Measurements from ENCODE around the gene GNS. TPM values are rescaled to one million over a fixed set of nuclear protein-coding genes. Genes with fewer than 3 reads are reported as not detected.

Gene GNS
- total and polyA plus RNA-seq, 4 donors: 27.8 to 78.6 (median 57.4) TPM

GRCh38 chr12:64739778-64740177 is 19.4 kb downstream of the GNS start:
- H3K27ac ChIP-seq (ENCODE audit: low read depth in 1 of 2, low read length in 2 of 2): no peak overlapping the region
- peaks cover 13 to 69% (median 46%) of the 10 kb centered on the region in 4 donors for H3K36me3 ChIP-seq (ENCODE audit: control insufficient read depth in 4 of 4, insufficient read depth in 3 of 4, low read depth in 1 of 4, low read length in 3 of 4)
- TF ChIP-seq YY1 (IDR thresholded peaks at IDR 0.05) (no peak), TAF1 (conservative IDR thresholded peaks at IDR 0.05) (no peak), FOXA1 (IDR thresholded peaks at IDR 0.05) (no peak), SP1 (IDR thresholded peaks at IDR 0.05) (no peak)
- H3K9ac ChIP-seq (ENCODE audit: low read depth in 1 of 2, low read length in 2 of 2): no peak overlapping the region
- no peak for DNase-seq (ENCODE audit: low spot score)
- no peaks in the 10 kb centered on the region for H3K4me1 ChIP-seq (ENCODE audit: control insufficient read depth in 4 of 4, insufficient read depth in 4 of 4, low read length in 3 of 4)
- H3K9me3 ChIP-seq (ENCODE audit: control insufficient read depth in 4 of 4, low read length in 3 of 4): no peaks in the 10 kb centered on the region
- no peak overlapping the region for H3K4me3 ChIP-seq (ENCODE audit: low read depth in 1 of 3, low read length in 3 of 3)
- no peaks in the 10 kb centered on the region for H3K27me3 ChIP-seq (ENCODE audit: control insufficient read depth in 4 of 4, insufficient read depth in 4 of 4, low read length in 3 of 4)
- 93% methylated on average over 2 of the region's 2 CpGs for WGBS

DNA sequence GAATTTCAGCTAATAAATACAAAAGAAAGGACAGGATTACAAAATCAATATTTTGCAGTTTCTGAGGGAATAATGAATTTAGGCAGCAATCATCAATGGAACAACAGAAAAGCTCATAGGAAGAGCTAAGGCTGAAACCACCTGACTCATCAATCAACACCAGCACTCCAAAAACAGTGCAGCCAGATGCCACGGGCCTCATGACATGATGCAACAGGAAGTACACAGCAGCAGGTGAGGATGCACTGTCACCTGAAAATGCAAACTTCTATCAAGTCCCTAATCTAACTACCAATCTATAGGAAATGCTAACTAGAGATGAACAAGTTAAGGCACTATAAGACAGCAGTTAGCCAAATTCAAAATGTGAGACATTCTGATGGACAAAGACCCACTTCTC is 21.7 kb downstream of the GNS start:
- H3K9ac ChIP-seq (ENCODE audit: low read depth in 1 of 2, low read length in 2 of 2): no peak overlapping the region
- peaks cover 9 to 65% (median 38%) of the 10 kb centered on the region in 4 donors for H3K36me3 ChIP-seq (ENCODE audit: control insufficient read depth in 4 of 4, insufficient read depth in 3 of 4, low read depth in 1 of 4, low read length in 3 of 4)
- DNase-seq (ENCODE audit: low spot score): no peak
- TF ChIP-seq EGR1 (IDR thresholded peaks at IDR 0.05; ENCODE audit: low read depth in 2 of 2): no peak
- no peak for TF ChIP-seq SP1 (IDR thresholded peaks at IDR 0.05)
- no peaks in the 10 kb centered on the region for H3K4me1 ChIP-seq (ENCODE audit: control insufficient read depth in 4 of 4, insufficient read depth in 4 of 4, low read length in 3 of 4)
- no peak overlapping the region for H3K27ac ChIP-seq (ENCODE audit: low read depth in 1 of 2, low read length in 2 of 2)
- H3K4me3 ChIP-seq (ENCODE audit: low read depth in 1 of 3, low read length in 3 of 3): no peak overlapping the region
- no peaks in the 10 kb centered on the region for H3K9me3 ChIP-seq (ENCODE audit: control insufficient read depth in 4 of 4, low read length in 3 of 4)
- WGBS: 63% methylated on average over 1 of the region's 1 CpG
- no peaks in the 10 kb centered on the region for H3K27me3 ChIP-seq (ENCODE audit: control insufficient read depth in 4 of 4, insufficient read depth in 4 of 4, low read length in 3 of 4)

- WGBS: 77% methylated on average over 1 of the region's 1 CpG
- Histone ChIP-seq H3K36me3 (ENCODE audit: control insufficient read depth in 4 of 4, insufficient read depth in 3 of 4, low read depth in 1 of 4, low read length in 3 of 4) (peaks cover 8 to 61% (median 34%) of the 10 kb centered on the region in 4 donors), H3K27ac (ENCODE audit: low read depth in 1 of 2, low read length in 2 of 2) (no peak overlapping the region), H3K27me3 (ENCODE audit: control insufficient read depth in 4 of 4, insufficient read depth in 4 of 4, low read length in 3 of 4) (no peaks in the 10 kb centered on the region), H3K9me3 (ENCODE audit: control insufficient read depth in 4 of 4, low read length in 3 of 4) (no peaks in the 10 kb centered on the region), H3K9ac (ENCODE audit: low read depth in 1 of 2, low read length in 2 of 2) (no peak overlapping the region), H3K4me1 (ENCODE audit: control insufficient read depth in 4 of 4, insufficient read depth in 4 of 4, low read length in 3 of 4) (no peaks in the 10 kb centered on the region), H3K4me3 (ENCODE audit: low read depth in 1 of 3, low read length in 3 of 3) (no peak overlapping the region)
- DNase-seq (ENCODE audit: low spot score): no peak
- TF ChIP-seq RAD21 (IDR thresholded peaks at IDR 0.05) (no peak), HNF4A (conservative IDR thresholded peaks at IDR 0.05) (no peak)
- TF ChIP-seq, protein P1, sequence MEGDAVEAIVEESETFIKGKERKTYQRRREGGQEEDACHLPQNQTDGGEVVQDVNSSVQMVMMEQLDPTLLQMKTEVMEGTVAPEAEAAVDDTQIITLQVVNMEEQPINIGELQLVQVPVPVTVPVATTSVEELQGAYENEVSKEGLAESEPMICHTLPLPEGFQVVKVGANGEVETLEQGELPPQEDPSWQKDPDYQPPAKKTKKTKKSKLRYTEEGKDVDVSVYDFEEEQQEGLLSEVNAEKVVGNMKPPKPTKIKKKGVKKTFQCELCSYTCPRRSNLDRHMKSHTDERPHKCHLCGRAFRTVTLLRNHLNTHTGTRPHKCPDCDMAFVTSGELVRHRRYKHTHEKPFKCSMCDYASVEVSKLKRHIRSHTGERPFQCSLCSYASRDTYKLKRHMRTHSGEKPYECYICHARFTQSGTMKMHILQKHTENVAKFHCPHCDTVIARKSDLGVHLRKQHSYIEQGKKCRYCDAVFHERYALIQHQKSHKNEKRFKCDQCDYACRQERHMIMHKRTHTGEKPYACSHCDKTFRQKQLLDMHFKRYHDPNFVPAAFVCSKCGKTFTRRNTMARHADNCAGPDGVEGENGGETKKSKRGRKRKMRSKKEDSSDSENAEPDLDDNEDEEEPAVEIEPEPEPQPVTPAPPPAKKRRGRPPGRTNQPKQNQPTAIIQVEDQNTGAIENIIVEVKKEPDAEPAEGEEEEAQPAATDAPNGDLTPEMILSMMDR (IDR thresholded peaks at IDR 0.05; ENCODE audit: low read depth, low read length, missing input control): no peak
Observed at GRCh38 chr12:64736771-64737170, 22.4 kb downstream of the GNS start.

DNA sequence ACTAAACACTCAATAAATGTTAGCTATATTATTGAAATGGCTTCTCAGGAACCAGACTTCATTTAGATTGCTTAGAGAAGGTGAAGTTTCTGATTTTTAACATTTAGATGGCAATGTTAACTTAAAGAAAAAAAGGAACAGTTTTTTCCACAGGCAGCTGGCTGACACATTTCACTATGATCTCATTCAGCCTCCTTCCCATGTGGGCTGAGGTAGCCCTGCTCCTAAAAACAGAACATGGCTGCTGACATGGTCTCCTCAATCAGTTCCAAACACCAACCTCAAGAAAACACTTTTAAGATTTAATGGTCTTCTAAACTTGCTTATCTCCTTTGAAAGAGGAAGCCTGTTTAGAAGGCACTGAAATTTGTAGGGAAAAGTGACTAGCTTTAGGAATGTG is 23.8 kb downstream of the GNS start:
- peaks cover 8 to 59% (median 31%) of the 10 kb centered on the region in 4 donors for H3K36me3 ChIP-seq (ENCODE audit: control insufficient read depth in 4 of 4, insufficient read depth in 3 of 4, low read depth in 1 of 4, low read length in 3 of 4)
- no peak overlapping the region for H3K4me3 ChIP-seq (ENCODE audit: low read depth in 1 of 3, low read length in 3 of 3)

More for the DNA sequence above, 23.8 kb downstream of the GNS start:
- Histone ChIP-seq H3K27ac (ENCODE audit: low read depth in 1 of 2, low read length in 2 of 2) (no peak overlapping the region), H3K9ac (ENCODE audit: low read depth in 1 of 2, low read length in 2 of 2) (no peak overlapping the region), H3K9me3 (ENCODE audit: control insufficient read depth in 4 of 4, low read length in 3 of 4) (no peaks in the 10 kb centered on the region), H3K27me3 (ENCODE audit: control insufficient read depth in 4 of 4, insufficient read depth in 4 of 4, low read length in 3 of 4) (no peaks in the 10 kb centered on the region), H3K4me1 (ENCODE audit: control insufficient read depth in 4 of 4, insufficient read depth in 4 of 4, low read length in 3 of 4) (no peaks in the 10 kb centered on the region)
- no peak for DNase-seq (ENCODE audit: low spot score)
- TF ChIP-seq HNF4A (conservative IDR thresholded peaks at IDR 0.05): no peak
- TF ChIP-seq FOXA2 (IDR thresholded peaks at IDR 0.05): no peak
- TF ChIP-seq RAD21 (IDR thresholded peaks at IDR 0.05): no peak
- TF ChIP-seq EGR1 (IDR thresholded peaks at IDR 0.05; ENCODE audit: low read depth in 2 of 2): no peak
- TF ChIP-seq FOXA1 (IDR thresholded peaks at IDR 0.05): no peak

All from liver (tissue), 9 donors.